H1 (cell line): ENCODE results near the gene RAD23B. TPM values are rescaled to one million over a fixed set of nuclear protein-coding genes. Genes with fewer than 3 reads are reported as not detected.

Experiments
- CHD2 ChIP-seq: IDR thresholded peaks from 2 replicates; pipeline ENCODE4 v1.6.1; 2012; ENCODE audit warnings: low read length, improper control_type of control experiment
- E2F6 ChIP-seq: IDR thresholded peaks from 2 replicates; pipeline ENCODE4 v1.6.1; 2012; ENCODE audit warnings: inconsistent platforms
- GTF2F1 ChIP-seq: IDR thresholded peaks from 2 replicates; pipeline ENCODE4 v1.6.1; 2012; ENCODE audit warnings: low read depth, low read length, improper control_type of control experiment, borderline replicate concordance
- MAFK ChIP-seq: IDR thresholded peaks from 2 replicates; pipeline ENCODE4 v1.6.1; 2012; ENCODE audit warnings: low read depth, mild to moderate bottlenecking, improper control_type of control experiment, low read length
- NANOG ChIP-seq: IDR thresholded peaks from 2 replicates; pipeline ENCODE4 v1.6.1; 2011; ENCODE audit warnings: low read length, low read depth, mild to moderate bottlenecking, inconsistent platforms; ENCODE audit not compliant: insufficient read depth, poor library complexity, severe bottlenecking
- NRF1 ChIP-seq: IDR thresholded peaks from 2 replicates; pipeline ENCODE4 v1.6.1; 2011; ENCODE audit warnings: mild to moderate bottlenecking, low read depth, low read length, improper control_type of control experiment
- RNF2 ChIP-seq: fragments of 200-900, 300-1000 bp; sonication (generic); IDR thresholded peaks from 2 replicates; pipeline ENCODE4 v1.7.1; 2016; ENCODE audit warnings: borderline replicate concordance, low read depth, mild to moderate bottlenecking, antibody characterized with exemption, low read length; ENCODE audit not compliant: poor library complexity, severe bottlenecking; ENCODE audit errors: missing control alignments
- SIRT6 ChIP-seq: IDR thresholded peaks from one replicate; pipeline ENCODE4 v1.7.1; 2012; ENCODE audit warnings: low read length, inconsistent platforms
- SP4 ChIP-seq: IDR thresholded peaks from 2 replicates; pipeline ENCODE4 v1.6.1; 2012; ENCODE audit warnings: low read length, inconsistent platforms
- polyA plus RNA-seq, 7 experiments: library from polyadenylated mRNA; depleted of rRNA in 3 of 7; stranded (reverse) in 5 of 7; unstranded in 2 of 7; fragments of >200 nt in 5 of 7; fragments of 200-250 nt in 2 of 7; gene quantifications; 1 replicate in 5 of 7; 2 replicates in 1 of 7; 4 replicates in 1 of 7; pipeline versions ENCODE4 v1.2.1 to v1.2.3, GENCODE V29; 2011 to 2013; ENCODE audit warnings: missing spikeins in 2 of 7, mixed read lengths in 2 of 7
- total RNA-seq: library from RNA; stranded (reverse); fragmentation: NEBNext Ultra II Directional; extraction: Animal tissue kit (Norgen Biotek cat#: 25700); gene quantifications from 2 replicates; pipeline ENCODE4 v1.2.1, GENCODE V29; 2021

RAD23B gene
- total and polyA plus RNA-seq, 2 of the 8 experiments (the other 6 are each of a cell fraction or from before 2014, with no cell fraction given), result 97.1 to 165 TPM

GRCh38 chr9:107269254-107269653, 13.8 kb upstream of the RAD23B start (continued):
- TF ChIP-seq CHD2 (no peak), SIRT6 (no peak), GTF2F1 (no peak), MAFK (no peak), SP4 (no peak), NRF1 (no peak), E2F6 (no peak), NANOG (no peak), RNF2 (no peak)
